ENCODE data around the gene MLLT10.

DNA sequence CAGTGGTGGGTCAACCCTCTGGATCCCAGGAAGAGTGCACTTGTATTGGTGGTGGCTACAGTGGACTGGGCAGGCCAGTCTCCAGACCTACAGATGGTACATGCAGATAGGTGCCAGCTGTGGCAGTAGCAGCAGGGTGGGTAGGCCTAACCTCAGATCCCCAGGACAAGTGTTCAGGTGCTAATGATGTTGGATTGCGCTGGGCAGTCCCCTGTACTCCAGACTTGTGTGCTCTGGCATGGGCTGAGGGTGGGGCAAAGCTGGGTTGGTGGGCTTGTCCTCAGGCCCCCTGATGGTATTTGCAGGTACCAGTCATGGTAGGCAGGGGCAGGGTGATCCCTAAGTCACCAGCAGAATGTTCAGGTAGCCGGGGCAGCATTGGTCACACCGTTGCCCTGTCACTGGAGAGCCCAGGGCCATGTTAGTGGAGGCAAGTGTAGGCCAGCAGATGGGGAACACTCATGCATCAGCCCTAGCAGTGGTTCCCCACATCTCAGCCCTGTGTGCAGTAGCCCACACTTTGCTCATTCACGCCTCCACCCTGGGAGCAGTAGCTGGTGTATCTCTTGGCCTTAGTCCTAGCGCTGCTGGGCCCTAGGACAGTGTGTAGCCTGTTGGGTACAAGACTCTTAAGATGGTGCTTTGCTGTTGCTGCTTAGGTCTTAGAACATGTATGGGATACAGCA lies 171.3 kb downstream of the MLLT10 start:
- TF ChIP-seq, protein P1, sequence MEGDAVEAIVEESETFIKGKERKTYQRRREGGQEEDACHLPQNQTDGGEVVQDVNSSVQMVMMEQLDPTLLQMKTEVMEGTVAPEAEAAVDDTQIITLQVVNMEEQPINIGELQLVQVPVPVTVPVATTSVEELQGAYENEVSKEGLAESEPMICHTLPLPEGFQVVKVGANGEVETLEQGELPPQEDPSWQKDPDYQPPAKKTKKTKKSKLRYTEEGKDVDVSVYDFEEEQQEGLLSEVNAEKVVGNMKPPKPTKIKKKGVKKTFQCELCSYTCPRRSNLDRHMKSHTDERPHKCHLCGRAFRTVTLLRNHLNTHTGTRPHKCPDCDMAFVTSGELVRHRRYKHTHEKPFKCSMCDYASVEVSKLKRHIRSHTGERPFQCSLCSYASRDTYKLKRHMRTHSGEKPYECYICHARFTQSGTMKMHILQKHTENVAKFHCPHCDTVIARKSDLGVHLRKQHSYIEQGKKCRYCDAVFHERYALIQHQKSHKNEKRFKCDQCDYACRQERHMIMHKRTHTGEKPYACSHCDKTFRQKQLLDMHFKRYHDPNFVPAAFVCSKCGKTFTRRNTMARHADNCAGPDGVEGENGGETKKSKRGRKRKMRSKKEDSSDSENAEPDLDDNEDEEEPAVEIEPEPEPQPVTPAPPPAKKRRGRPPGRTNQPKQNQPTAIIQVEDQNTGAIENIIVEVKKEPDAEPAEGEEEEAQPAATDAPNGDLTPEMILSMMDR (IDR thresholded peaks at IDR 0.05 in 2 of 3, conservative IDR thresholded peaks at IDR 0.05 in 1 of 3; ENCODE audit: borderline replicate concordance in 1 of 3, insufficient read depth in 1 of 3, low read depth in 2 of 3, low read length in 2 of 3), result no peak
- TF ChIP-seq, protein P2, sequence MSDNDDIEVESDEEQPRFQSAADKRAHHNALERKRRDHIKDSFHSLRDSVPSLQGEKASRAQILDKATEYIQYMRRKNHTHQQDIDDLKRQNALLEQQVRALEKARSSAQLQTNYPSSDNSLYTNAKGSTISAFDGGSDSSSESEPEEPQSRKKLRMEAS (IDR thresholded peaks at IDR 0.05), result no peak
- TF ChIP-seq EZH2 (IDR thresholded peaks at IDR 0.05), result no peak
- no peak for TF ChIP-seq CEBPB (IDR thresholded peaks at IDR 0.05; ENCODE audit: low read depth)
